HepG2 (cell line): ENCODE results near the gene RNASE8. TPM values are rescaled to one million over a fixed set of nuclear protein-coding genes. Genes with fewer than 3 reads are reported as not detected.

Experiments
- HIVEP1 ChIP-seq: sonication (generic); formaldehyde crosslinking; IDR thresholded peaks from 2 replicates; pipeline ENCODE4 v1.4.0; 2020; ENCODE audit warnings: mild to moderate bottlenecking, missing genetic modification reagents
- HNF4G ChIP-seq, 2 experiments: sonication (generic) in 1 of 2; formaldehyde crosslinking in 1 of 2; IDR thresholded peaks; 2 replicates each; pipeline versions ENCODE4 v1.4.0 to v1.6.1; 2011 to 2020; ENCODE audit warnings: borderline replicate concordance in 2 of 2, low read depth in 2 of 2, mild to moderate bottlenecking in 2 of 2, low read length in 1 of 2, missing genetic modification reagents in 1 of 2, moderate library complexity in 1 of 2
- KDM3A ChIP-seq: IDR thresholded peaks from 2 replicates; pipeline ENCODE4 v1.6.1; 2018; ENCODE audit warnings: low read depth, missing compliant biosample characterization
- KLF15 ChIP-seq: sonication (generic); formaldehyde crosslinking; IDR thresholded peaks from 2 replicates; pipeline ENCODE4 v1.8.1; 2023; ENCODE audit warnings: borderline replicate concordance, mild to moderate bottlenecking, inconsistent platforms, missing genetic modification reagents, mixed read lengths
- KLF9 ChIP-seq: IDR thresholded peaks from 2 replicates; pipeline ENCODE4 v1.6.1; 2016; ENCODE audit warnings: low read depth
- MATR3 ChIP-seq: sonication (generic); formaldehyde crosslinking; IDR thresholded peaks from 2 replicates; pipeline ENCODE4 v1.4.0; 2020; ENCODE audit warnings: missing genetic modification reagents
- MEF2D ChIP-seq: sonication (generic); formaldehyde crosslinking; IDR thresholded peaks from 2 replicates; pipeline ENCODE4 v1.5.1; 2020; ENCODE audit warnings: mild to moderate bottlenecking, missing genetic modification reagents
- MXI1 ChIP-seq: IDR thresholded peaks from 3 replicates; pipeline ENCODE4 v1.6.1; 2012; ENCODE audit warnings: low read depth, low read length, inconsistent platforms, borderline replicate concordance
- PAX8 ChIP-seq: sonication (generic); formaldehyde crosslinking; IDR thresholded peaks from 2 replicates; pipeline ENCODE4 v1.8.0; 2022; ENCODE audit warnings: mild to moderate bottlenecking, missing genetic modification reagents, borderline replicate concordance
- PREB ChIP-seq: sonication (generic); formaldehyde crosslinking; IDR thresholded peaks from 2 replicates; pipeline ENCODE4 v1.4.0; 2020; ENCODE audit warnings: missing genetic modification reagents
- SP140L ChIP-seq: sonication (generic); formaldehyde crosslinking; IDR thresholded peaks from 2 replicates; pipeline ENCODE4 v1.4.0; 2020; ENCODE audit warnings: missing genetic modification reagents, borderline replicate concordance
- TERF1 ChIP-seq: sonication (generic); formaldehyde crosslinking; IDR thresholded peaks from 2 replicates; pipeline ENCODE4 v1.8.0; 2022; ENCODE audit warnings: mild to moderate bottlenecking, missing genetic modification reagents, moderate library complexity
- WIZ ChIP-seq: sonication (generic); formaldehyde crosslinking; IDR thresholded peaks from 2 replicates; pipeline ENCODE4 v1.5.1; 2020; ENCODE audit warnings: mild to moderate bottlenecking, missing genetic modification reagents
- ZBTB38 ChIP-seq: sonication (generic); formaldehyde crosslinking; IDR thresholded peaks from 2 replicates; pipeline ENCODE4 v1.5.1; 2020; ENCODE audit warnings: mild to moderate bottlenecking, missing genetic modification reagents
- ZFP36L1 ChIP-seq: sonication (generic); formaldehyde crosslinking; IDR thresholded peaks from 2 replicates; pipeline ENCODE4 v1.8.0; 2022; ENCODE audit warnings: mild to moderate bottlenecking, missing genetic modification reagents, moderate library complexity
- ZNF17 ChIP-seq: sonication (generic); formaldehyde crosslinking; IDR thresholded peaks from 2 replicates; pipeline ENCODE4 v1.5.0; 2020; ENCODE audit warnings: mild to moderate bottlenecking, missing genetic modification reagents
- ZNF274 ChIP-seq: sonication (generic); formaldehyde crosslinking; IDR thresholded peaks from 2 replicates; pipeline ENCODE4 v1.5.1; 2020; ENCODE audit warnings: mild to moderate bottlenecking, missing genetic modification reagents
- ZNF414 ChIP-seq: sonication (generic); formaldehyde crosslinking; IDR thresholded peaks from 2 replicates; pipeline ENCODE4 v1.5.0; 2020; ENCODE audit warnings: missing genetic modification reagents
- ZNF614 ChIP-seq: IDR thresholded peaks from 2 replicates; pipeline ENCODE4 v1.6.1; 2018; ENCODE audit warnings: missing biosample characterization, missing genetic modification reagents, inconsistent platforms, borderline replicate concordance
- ZNF816 ChIP-seq: sonication (generic); formaldehyde crosslinking; IDR thresholded peaks from 2 replicates; pipeline ENCODE4 v1.8.0; 2022; ENCODE audit warnings: missing genetic modification reagents, mild to moderate bottlenecking, borderline replicate concordance
- polyA plus RNA-seq, 8 experiments: library from polyadenylated mRNA; depleted of rRNA in 3 of 8; stranded (reverse) in 7 of 8; unstranded in 1 of 8; fragments of >200 nt; fragmentation: Illumina TruSeq in 4 of 8; extraction: Trizol in 4 of 8; gene quantifications; 2 replicates each; pipeline versions ENCODE4 v1.2.1 to v1.2.3, GENCODE V29; 2011 to 2016; ENCODE audit warnings: low read depth in 4 of 8, missing spikeins in 1 of 8, mixed read lengths in 1 of 8; ENCODE audit not compliant: insufficient read depth in 1 of 8
- total RNA-seq, 5 experiments: library from RNA; depleted of rRNA; stranded (reverse); fragments of >200 nt; fragmentation: Illumina TruSeq; extraction: Trizol; gene quantifications; 2 replicates each; pipeline ENCODE4 v1.2.3, GENCODE V29; 2016; ENCODE audit warnings: low read depth in 1 of 5
- TF ChIP-seq, protein P1 (sequence below): sonication (generic); formaldehyde crosslinking; IDR thresholded peaks from 2 replicates; pipeline ENCODE4 v1.4.0; 2020; ENCODE audit warnings: missing genetic modification reagents, borderline replicate concordance
- TF ChIP-seq, protein P2 (sequence below): sonication (generic); formaldehyde crosslinking; IDR thresholded peaks from 2 replicates; pipeline ENCODE4 v1.5.0; 2020; ENCODE audit warnings: mild to moderate bottlenecking, missing genetic modification reagents, moderate library complexity

RNASE8 gene
- total and polyA plus RNA-seq, 2 of the 13 experiments (the other 11 are each of a cell fraction or from before 2014, with no cell fraction given), result not detected

DNA sequence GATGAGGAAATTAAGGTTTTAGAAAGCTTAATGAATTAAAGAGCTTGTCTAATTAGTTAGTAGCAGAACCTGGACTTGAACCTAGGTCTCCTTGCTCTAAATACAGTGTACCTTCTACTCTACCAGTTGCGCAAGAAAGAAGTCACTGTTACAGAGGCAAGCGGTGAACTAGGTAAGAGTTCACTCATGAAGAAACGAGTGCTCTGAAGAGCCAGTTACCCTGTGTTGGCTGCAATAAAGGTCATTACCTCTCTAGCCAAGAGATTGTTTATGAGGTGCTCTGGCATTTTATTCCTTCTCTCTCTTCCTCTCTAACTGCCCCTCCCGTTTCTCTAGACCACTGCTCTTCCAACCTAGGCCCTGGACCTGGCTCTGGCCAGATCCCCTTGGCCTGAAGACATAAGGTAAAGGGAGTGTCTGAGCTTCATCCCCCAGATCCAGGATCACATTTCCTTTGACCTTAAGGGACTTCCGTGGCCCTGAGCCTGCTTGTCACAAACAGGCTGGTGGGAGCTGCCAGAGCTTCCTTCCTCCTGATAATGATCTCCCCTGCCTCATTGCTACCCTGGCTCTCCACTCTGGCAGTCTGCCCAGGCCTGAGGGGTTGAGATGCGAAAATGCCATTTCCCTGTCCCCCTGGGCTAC is 13.5 kb upstream of the RNASE8 start (continued):
- TF ChIP-seq MXI1 (no peak), HNF4G (IDR thresholded peaks at IDR 0.05; ENCODE audit: borderline replicate concordance, low read depth, low read length) (peak; percentile 32; the same call in 1 of the 2 replicates), HNF4G (CRISPR knock-in tag; IDR thresholded peaks at IDR 0.05; ENCODE audit: borderline replicate concordance, low read depth) (no peak; the same call in 1 of the 2 replicates), SP140L (no peak), PAX8 (CRISPR knock-in tag) (no peak), MEF2D (CRISPR knock-in tag) (0 out of 2 replicates have a peak, but pooled peaks have one; percentile 14), ZFP36L1 (no peak; the same call in 1 of the 2 replicates), ZNF614 (CRISPR knock-in tag) (peak; percentile 57; the same call in 1 of the 2 replicates), TERF1 (CRISPR knock-in tag) (no peak), KDM3A (no peak), ZNF274 (CRISPR knock-in tag) (no peak), MATR3 (CRISPR knock-in tag) (no peak), KLF9 (CRISPR knock-in tag) (0 out of 2 replicates have a peak, but pooled peaks have one; percentile 15), WIZ (CRISPR knock-in tag) (peak; percentile 96), ZBTB38 (peak; percentile 67; the same call in 1 of the 2 replicates), PREB (CRISPR knock-in tag) (no peak), ZNF816 (CRISPR knock-in tag) (0 out of 2 replicates have a peak, but pooled peaks have one; percentile 49), ZNF17 (CRISPR knock-in tag) (no peak), KLF15 (CRISPR knock-in tag) (no peak), ZNF414 (CRISPR knock-in tag) (0 out of 2 replicates have a peak, but pooled peaks have one; percentile 29), HIVEP1 (CRISPR knock-in tag) (peak; percentile 42; the same call in 1 of the 2 replicates)
- TF ChIP-seq, protein P1, sequence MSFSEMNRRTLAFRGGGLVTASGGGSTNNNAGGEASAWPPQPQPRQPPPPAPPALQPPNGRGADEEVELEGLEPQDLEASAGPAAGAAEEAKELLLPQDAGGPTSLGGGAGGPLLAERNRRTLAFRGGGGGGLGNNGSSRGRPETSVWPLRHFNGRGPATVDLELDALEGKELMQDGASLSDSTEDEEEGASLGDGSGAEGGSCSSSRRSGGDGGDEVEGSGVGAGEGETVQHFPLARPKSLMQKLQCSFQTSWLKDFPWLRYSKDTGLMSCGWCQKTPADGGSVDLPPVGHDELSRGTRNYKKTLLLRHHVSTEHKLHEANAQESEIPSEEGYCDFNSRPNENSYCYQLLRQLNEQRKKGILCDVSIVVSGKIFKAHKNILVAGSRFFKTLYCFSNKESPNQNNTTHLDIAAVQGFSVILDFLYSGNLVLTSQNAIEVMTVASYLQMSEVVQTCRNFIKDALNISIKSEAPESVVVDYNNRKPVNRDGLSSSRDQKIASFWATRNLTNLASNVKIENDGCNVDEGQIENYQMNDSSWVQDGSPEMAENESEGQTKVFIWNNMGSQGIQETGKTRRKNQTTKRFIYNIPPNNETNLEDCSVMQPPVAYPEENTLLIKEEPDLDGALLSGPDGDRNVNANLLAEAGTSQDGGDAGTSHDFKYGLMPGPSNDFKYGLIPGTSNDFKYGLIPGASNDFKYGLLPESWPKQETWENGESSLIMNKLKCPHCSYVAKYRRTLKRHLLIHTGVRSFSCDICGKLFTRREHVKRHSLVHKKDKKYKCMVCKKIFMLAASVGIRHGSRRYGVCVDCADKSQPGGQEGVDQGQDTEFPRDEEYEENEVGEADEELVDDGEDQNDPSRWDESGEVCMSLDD (CRISPR knock-in tag), result no peak
- TF ChIP-seq, protein P2, sequence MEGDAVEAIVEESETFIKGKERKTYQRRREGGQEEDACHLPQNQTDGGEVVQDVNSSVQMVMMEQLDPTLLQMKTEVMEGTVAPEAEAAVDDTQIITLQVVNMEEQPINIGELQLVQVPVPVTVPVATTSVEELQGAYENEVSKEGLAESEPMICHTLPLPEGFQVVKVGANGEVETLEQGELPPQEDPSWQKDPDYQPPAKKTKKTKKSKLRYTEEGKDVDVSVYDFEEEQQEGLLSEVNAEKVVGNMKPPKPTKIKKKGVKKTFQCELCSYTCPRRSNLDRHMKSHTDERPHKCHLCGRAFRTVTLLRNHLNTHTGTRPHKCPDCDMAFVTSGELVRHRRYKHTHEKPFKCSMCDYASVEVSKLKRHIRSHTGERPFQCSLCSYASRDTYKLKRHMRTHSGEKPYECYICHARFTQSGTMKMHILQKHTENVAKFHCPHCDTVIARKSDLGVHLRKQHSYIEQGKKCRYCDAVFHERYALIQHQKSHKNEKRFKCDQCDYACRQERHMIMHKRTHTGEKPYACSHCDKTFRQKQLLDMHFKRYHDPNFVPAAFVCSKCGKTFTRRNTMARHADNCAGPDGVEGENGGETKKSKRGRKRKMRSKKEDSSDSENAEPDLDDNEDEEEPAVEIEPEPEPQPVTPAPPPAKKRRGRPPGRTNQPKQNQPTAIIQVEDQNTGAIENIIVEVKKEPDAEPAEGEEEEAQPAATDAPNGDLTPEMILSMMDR (CRISPR knock-in tag), result no peak
